Measurements from ENCODE around the gene STAT2.

Gene STAT2

GRCh38 chr12:56321027-56321426 lies 38.9 kb downstream of the STAT2 start:
- no peak for ATAC-seq
- no peaks in the 10 kb centered on the region for H3K27me3 Mint-ChIP-seq
- no peak overlapping the region for H3K4me3 Mint-ChIP-seq
- H3K36me3 Mint-ChIP-seq: peaks cover 39% of the 10 kb centered on the region
- no peak overlapping the region for H3K27ac Mint-ChIP-seq
- no peaks in the 10 kb centered on the region for H3K9me3 Mint-ChIP-seq
- no peaks in the 10 kb centered on the region for H3K4me1 Mint-ChIP-seq

- no peaks in the 10 kb centered on the region for H3K27me3 Mint-ChIP-seq
- peaks cover 9% of the 10 kb centered on the region for H3K36me3 Mint-ChIP-seq
- no peak overlapping the region for H3K4me3 Mint-ChIP-seq
- peaks cover 13% of the 10 kb centered on the region for H3K4me1 Mint-ChIP-seq
- ATAC-seq: no peak
- H3K27ac Mint-ChIP-seq: no peak overlapping the region
- no peaks in the 10 kb centered on the region for H3K9me3 Mint-ChIP-seq
Observed at GRCh38 chr12:56317675-56318074, 42.2 kb downstream of the STAT2 start.

- peaks cover 13% of the 10 kb centered on the region for H3K4me1 Mint-ChIP-seq
- peak within 1 kb of the TSS; percentile 99 for H3K4me3 Mint-ChIP-seq
Observed at GRCh38 chr12:56315622-56316473, 44.1 kb downstream of the STAT2 start, which contains the start of gene CNPY2. TSS of gene CNPY2 (minus strand) at chr12:56315988. CDS start at chr12:56315217, 771 bp downstream.

GRCh38 chr12:56315249-56315621 lies 44.7 kb downstream of the STAT2 start:
- H3K27me3 Mint-ChIP-seq: no peaks in the 10 kb centered on the region
- peaks cover 17% of the 10 kb centered on the region for H3K36me3 Mint-ChIP-seq
- peak overlapping the region; percentile 98 for H3K27ac Mint-ChIP-seq
- H3K4me1 Mint-ChIP-seq: peaks cover 13% of the 10 kb centered on the region
- ATAC-seq: no peak
- H3K9me3 Mint-ChIP-seq: no peaks in the 10 kb centered on the region
- peak overlapping the region; percentile 99 for H3K4me3 Mint-ChIP-seq

More at GRCh38 chr12:56315622-56316473, 44.1 kb downstream of the STAT2 start, which contains the start of gene CNPY2:
- Mint-ChIP-seq H3K27ac (peak within 1 kb of the TSS; percentile 98), H3K27me3 (no peaks in the 10 kb centered on the region), H3K36me3 (peaks cover 14% of the 10 kb centered on the region), H3K9me3 (no peaks in the 10 kb centered on the region)
- peak; percentile 95 for ATAC-seq

- Mint-ChIP-seq H3K27ac (no peak overlapping the region), H3K4me1 (peaks cover 13% of the 10 kb centered on the region), H3K9me3 (no peaks in the 10 kb centered on the region), H3K4me3 (no peak overlapping the region), H3K27me3 (no peaks in the 10 kb centered on the region), H3K36me3 (peaks cover 20% of the 10 kb centered on the region)
- ATAC-seq: no peak
Observed at GRCh38 chr12:56311003-56311402, 48.9 kb downstream of the STAT2 start.

GRCh38 chr12:56308714-56309113 lies 51.2 kb downstream of the STAT2 start:
- no peak overlapping the region for H3K27ac Mint-ChIP-seq
- H3K27me3 Mint-ChIP-seq: no peaks in the 10 kb centered on the region
- H3K4me1 Mint-ChIP-seq: no peaks in the 10 kb centered on the region
- H3K9me3 Mint-ChIP-seq: no peaks in the 10 kb centered on the region
- ATAC-seq: no peak
- H3K36me3 Mint-ChIP-seq: peaks cover 25% of the 10 kb centered on the region
- no peak overlapping the region for H3K4me3 Mint-ChIP-seq

GRCh38 chr12:56307221-56307965 lies 52.5 kb downstream of the STAT2 start:
- H3K27me3 Mint-ChIP-seq: no peaks in the 10 kb centered on the region
- H3K36me3 Mint-ChIP-seq: peaks cover 25% of the 10 kb centered on the region
- ATAC-seq: no peak
- H3K9me3 Mint-ChIP-seq: no peaks in the 10 kb centered on the region
- H3K4me3 Mint-ChIP-seq: no peak overlapping the region
- H3K27ac Mint-ChIP-seq: no peak overlapping the region
- H3K4me1 Mint-ChIP-seq: peaks cover 8% of the 10 kb centered on the region

- no peak overlapping the region for H3K4me3 Mint-ChIP-seq
- H3K27me3 Mint-ChIP-seq: no peaks in the 10 kb centered on the region
- H3K4me1 Mint-ChIP-seq: peaks cover 29% of the 10 kb centered on the region
- no peak for ATAC-seq
- H3K36me3 Mint-ChIP-seq: peaks cover 14% of the 10 kb centered on the region
- H3K27ac Mint-ChIP-seq: no peak overlapping the region
- H3K9me3 Mint-ChIP-seq: no peaks in the 10 kb centered on the region
Observed at GRCh38 chr12:56304872-56305590, 54.9 kb downstream of the STAT2 start.

- Mint-ChIP-seq H3K9me3 (no peaks in the 10 kb centered on the region), H3K36me3 (peaks cover 10% of the 10 kb centered on the region), H3K27me3 (no peaks in the 10 kb centered on the region), H3K4me3 (no peak overlapping the region), H3K4me1 (peaks cover 32% of the 10 kb centered on the region), H3K27ac (no peak overlapping the region)
- ATAC-seq: no peak
Observed at GRCh38 chr12:56304276-56304675, 55.6 kb downstream of the STAT2 start.

GRCh38 chr12:56300644-56301464 lies 59.1 kb downstream of the STAT2 start:
- Mint-ChIP-seq H3K4me1 (peaks cover 65% of the 10 kb centered on the region), H3K4me3 (peak overlapping the region; percentile 99), H3K9me3 (no peaks in the 10 kb centered on the region), H3K27ac (peak overlapping the region; percentile 97), H3K27me3 (no peaks in the 10 kb centered on the region), H3K36me3 (peaks cover 11% of the 10 kb centered on the region)
- ATAC-seq: no peak

GRCh38 chr12:56299853-56300643 lies 59.9 kb downstream of the STAT2 start, which contains the start of gene CS:
TSS of gene CS (minus strand) at chr12:56300330. CDS start at chr12:56300201, 129 bp downstream.
- Mint-ChIP-seq H3K27me3 (no peaks in the 10 kb centered on the region), H3K4me3 (peak within 1 kb of the TSS; percentile 99), H3K9me3 (no peaks in the 10 kb centered on the region), H3K27ac (peak within 1 kb of the TSS; percentile 97), H3K4me1 (peaks cover 66% of the 10 kb centered on the region), H3K36me3 (peaks cover 8% of the 10 kb centered on the region)
- ATAC-seq: peak; percentile 98

GRCh38 chr12:56299308-56299852 lies 60.5 kb downstream of the STAT2 start:
- H3K27me3 Mint-ChIP-seq: no peaks in the 10 kb centered on the region
- H3K36me3 Mint-ChIP-seq: peaks cover 6% of the 10 kb centered on the region
- no peak for ATAC-seq
- H3K4me3 Mint-ChIP-seq: peak overlapping the region; percentile 99
- peaks cover 66% of the 10 kb centered on the region for H3K4me1 Mint-ChIP-seq
- no peaks in the 10 kb centered on the region for H3K9me3 Mint-ChIP-seq
- H3K27ac Mint-ChIP-seq: peak overlapping the region; percentile 97

- no peaks in the 10 kb centered on the region for H3K27me3 Mint-ChIP-seq
- peaks cover 66% of the 10 kb centered on the region for H3K4me1 Mint-ChIP-seq
Observed at GRCh38 chr12:56298828-56299227, 61.1 kb downstream of the STAT2 start.

More at GRCh38 chr12:56298828-56299227, 61.1 kb downstream of the STAT2 start:
- Mint-ChIP-seq H3K27ac (peak overlapping the region; percentile 97), H3K4me3 (peak overlapping the region; percentile 99), H3K9me3 (no peaks in the 10 kb centered on the region), H3K36me3 (peaks cover 6% of the 10 kb centered on the region)
- no peak for ATAC-seq
